ENCODE measurements around the gene PDK2.

DNA sequence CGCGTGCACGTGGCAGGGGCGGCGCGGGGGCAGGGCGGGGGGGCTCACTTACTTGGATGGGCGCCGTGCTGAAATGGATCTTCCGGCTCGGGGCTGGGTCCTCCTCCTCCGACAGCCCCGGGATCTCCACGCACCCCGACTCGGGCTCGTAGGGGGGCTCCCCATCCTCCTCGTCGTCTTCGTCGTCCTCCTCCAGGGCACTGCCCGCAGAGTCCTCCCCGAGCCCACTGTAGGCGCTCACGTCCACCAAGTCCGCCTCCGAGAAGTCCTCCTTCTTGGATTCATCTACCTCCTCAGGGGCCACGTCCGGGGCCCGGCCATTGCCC, 53.9 kb downstream of the PDK2 start:
- TF ChIP-seq EZH2 (optimal IDR thresholded peaks at IDR 0.05; ENCODE audit: low read depth, low read length): no peak
- TF ChIP-seq, protein P1, sequence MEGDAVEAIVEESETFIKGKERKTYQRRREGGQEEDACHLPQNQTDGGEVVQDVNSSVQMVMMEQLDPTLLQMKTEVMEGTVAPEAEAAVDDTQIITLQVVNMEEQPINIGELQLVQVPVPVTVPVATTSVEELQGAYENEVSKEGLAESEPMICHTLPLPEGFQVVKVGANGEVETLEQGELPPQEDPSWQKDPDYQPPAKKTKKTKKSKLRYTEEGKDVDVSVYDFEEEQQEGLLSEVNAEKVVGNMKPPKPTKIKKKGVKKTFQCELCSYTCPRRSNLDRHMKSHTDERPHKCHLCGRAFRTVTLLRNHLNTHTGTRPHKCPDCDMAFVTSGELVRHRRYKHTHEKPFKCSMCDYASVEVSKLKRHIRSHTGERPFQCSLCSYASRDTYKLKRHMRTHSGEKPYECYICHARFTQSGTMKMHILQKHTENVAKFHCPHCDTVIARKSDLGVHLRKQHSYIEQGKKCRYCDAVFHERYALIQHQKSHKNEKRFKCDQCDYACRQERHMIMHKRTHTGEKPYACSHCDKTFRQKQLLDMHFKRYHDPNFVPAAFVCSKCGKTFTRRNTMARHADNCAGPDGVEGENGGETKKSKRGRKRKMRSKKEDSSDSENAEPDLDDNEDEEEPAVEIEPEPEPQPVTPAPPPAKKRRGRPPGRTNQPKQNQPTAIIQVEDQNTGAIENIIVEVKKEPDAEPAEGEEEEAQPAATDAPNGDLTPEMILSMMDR (IDR thresholded peaks at IDR 0.05; ENCODE audit: low read length): no peak
